Tibial nerve (tissue), 4 donors: ENCODE results near the gene CNTNAP5. TPM values are rescaled to one million over a fixed set of nuclear protein-coding genes. Genes with fewer than 3 reads are reported as not detected.

Experiments used
- DNase-seq, 2 donors: peaks; one replicate each; pipeline ENCODE4 v3.0.0-alpha.2; 2019; ENCODE audit warnings: low spot score in 2 of 2
- H3K27ac ChIP-seq, 4 donors: fragments of 200-600 bp; sonication (generic) in 3 of 4; one replicate each; pipeline ENCODE4 v1.5.1; 2017 to 2019; ENCODE audit warnings: mild to moderate bottlenecking in 1 of 4
- H3K27me3 ChIP-seq, 2 donors: fragments of 200-600 bp; sonication (generic) in 1 of 2; one replicate each; pipeline versions ENCODE4 v1.5.1 to v1.6.0; 2017 to 2019
- H3K36me3 ChIP-seq, 3 donors: fragments of 200-600 bp; sonication (generic); one replicate each; pipeline ENCODE4 v1.5.1; 2018 to 2019
- H3K4me1 ChIP-seq, 4 donors: fragments of 200-600 bp; sonication (generic) in 3 of 4; one replicate each; pipeline ENCODE4 v1.5.1; 2017 to 2019
- H3K4me3 ChIP-seq, 4 donors: fragments of 200-600 bp; sonication (generic) in 3 of 4; one replicate each; pipeline ENCODE4 v1.5.1; 2017 to 2019; ENCODE audit warnings: mild to moderate bottlenecking in 1 of 4, moderate library complexity in 1 of 4
- H3K9me3 ChIP-seq, 4 donors: fragments of 200-600 bp; sonication (generic) in 3 of 4; one replicate each; pipeline ENCODE4 v1.5.1; 2017 to 2019
- CTCF ChIP-seq, 5 experiments: fragments of 200-600 bp in 3 of 5; fragments of 450-650 bp in 2 of 5; sonication (generic) in 3 of 5; IDR thresholded peaks; one replicate each; pipeline ENCODE4 v1.5.1; 2016 to 2019; ENCODE audit warnings: antibody characterized with exemption in 5 of 5, mild to moderate bottlenecking in 3 of 5, moderate library complexity in 2 of 5
- EP300 ChIP-seq, 2 donors: sonication (generic); formaldehyde crosslinking; IDR thresholded peaks; one replicate each; pipeline ENCODE4 v1.6.1; 2017; ENCODE audit warnings: antibody characterized with exemption in 2 of 2, mild to moderate bottlenecking in 1 of 2
- POLR2A ChIP-seq, 2 donors: fragments of 450-650 bp; IDR thresholded peaks; one replicate each; pipeline ENCODE4 v1.6.1; 2017; ENCODE audit warnings: antibody characterized with exemption in 2 of 2, mild to moderate bottlenecking in 2 of 2, moderate library complexity in 2 of 2
- WGBS, 2 donors: methylation state at CpG; one replicate each; pipeline ENCODE4 v1.1.5; 2018; 5-methylcytosine and 5-hydroxymethylcytosine counted together
- total RNA-seq, 4 donors: library from RNA; depleted of rRNA; stranded (reverse); fragments of >200 nt; gene quantifications; one replicate each; pipeline ENCODE4 v1.1.0, GENCODE V29; 2016

CNTNAP5 gene
- total RNA-seq, 4 donors from 2014 or later: under 0.01 to 0.22 TPM; not detected in 2

GRCh38 chr2:124647663-124648062 lies 622.6 kb downstream of the CNTNAP5 start:
- TF ChIP-seq EP300 (IDR thresholded peaks at IDR 0.05) (no peak), CTCF (IDR thresholded peaks at IDR 0.05) (no peak), POLR2A (IDR thresholded peaks at IDR 0.05) (no peak)
- 88 to 91% methylated on average over 12 of the region's 12 CpGs for WGBS, 2 donors
- H3K9me3 ChIP-seq: no peaks in the 10 kb centered on the region
- H3K4me1 ChIP-seq: no peaks in the 10 kb centered on the region
- no peaks in the 10 kb centered on the region for H3K36me3 ChIP-seq
- no peak overlapping the region for H3K27ac ChIP-seq
- H3K27me3 ChIP-seq: no peaks in the 10 kb centered on the region
- no peak for DNase-seq
- H3K4me3 ChIP-seq: no peak overlapping the region

- Histone ChIP-seq H3K9me3 (no peaks in the 10 kb centered on the region), H3K36me3 (no peaks in the 10 kb centered on the region), H3K4me3 (no peak overlapping the region), H3K4me1 (no peaks in the 10 kb centered on the region), H3K27ac (no peak overlapping the region), H3K27me3 (no peaks in the 10 kb centered on the region)
- no peak for DNase-seq
- WGBS, 2 donors: 84% methylated on average over 6 of the region's 6 CpGs
- TF ChIP-seq EP300 (IDR thresholded peaks at IDR 0.05) (no peak), CTCF (IDR thresholded peaks at IDR 0.05) (no peak), POLR2A (IDR thresholded peaks at IDR 0.05) (no peak)
Observed at GRCh38 chr2:124649001-124649400, 623.9 kb downstream of the CNTNAP5 start.

- Histone ChIP-seq H3K27me3 (no peaks in the 10 kb centered on the region), H3K36me3 (no peaks in the 10 kb centered on the region), H3K4me3 (no peak overlapping the region), H3K4me1 (no peaks in the 10 kb centered on the region), H3K27ac (no peak overlapping the region), H3K9me3 (no peaks in the 10 kb centered on the region)
- DNase-seq: no peak
- no peak for TF ChIP-seq CTCF (IDR thresholded peaks at IDR 0.05)
- TF ChIP-seq EP300 (IDR thresholded peaks at IDR 0.05): no peak
- TF ChIP-seq POLR2A (IDR thresholded peaks at IDR 0.05): no peak
- 79 to 80% methylated on average over 1 of the region's 1 CpG for WGBS, 2 donors
Observed at GRCh38 chr2:124652099-124652498, 627.0 kb downstream of the CNTNAP5 start.

GRCh38 chr2:124658373-124658772 lies 633.3 kb downstream of the CNTNAP5 start:
- WGBS, 2 donors: 76 to 77% methylated on average over 3 of the region's 3 CpGs
- Histone ChIP-seq H3K27me3 (no peaks in the 10 kb centered on the region), H3K9me3 (no peaks in the 10 kb centered on the region), H3K27ac (no peak overlapping the region), H3K4me1 (no peaks in the 10 kb centered on the region), H3K4me3 (no peak overlapping the region), H3K36me3 (no peaks in the 10 kb centered on the region)
- TF ChIP-seq POLR2A (IDR thresholded peaks at IDR 0.05) (no peak), CTCF (IDR thresholded peaks at IDR 0.05) (no peak), EP300 (IDR thresholded peaks at IDR 0.05) (no peak)
- no peak for DNase-seq

- Histone ChIP-seq H3K4me1 (no peaks in the 10 kb centered on the region), H3K27me3 (no peaks in the 10 kb centered on the region), H3K27ac (no peak overlapping the region), H3K4me3 (no peak overlapping the region), H3K9me3 (no peaks in the 10 kb centered on the region), H3K36me3 (no peaks in the 10 kb centered on the region)
- no peak for DNase-seq
- TF ChIP-seq EP300 (IDR thresholded peaks at IDR 0.05) (no peak), CTCF (IDR thresholded peaks at IDR 0.05) (no peak), POLR2A (IDR thresholded peaks at IDR 0.05) (no peak)
Observed at GRCh38 chr2:124661558-124661957, 636.5 kb downstream of the CNTNAP5 start.
